Hepatocyte (in vitro differentiated cells): Measurements from ENCODE around the gene ITGA1. TPM values are rescaled to one million over a fixed set of nuclear protein-coding genes. Genes with fewer than 3 reads are reported as not detected.

Source experiments
- DNase-seq: peaks from one replicate; pipeline ENCODE4 v3.0.0-alpha.2; 2016; ENCODE audit warnings: low spot score
- H2AFZ ChIP-seq: fragments of 200-600 bp; sonication (generic); 2 replicates; pipeline ENCODE4 v1.6.0; 2016; ENCODE audit warnings: antibody characterized with exemption, mild to moderate bottlenecking
- H3K27ac ChIP-seq: fragments of 200-600 bp; sonication (generic); 2 replicates; pipeline ENCODE4 v1.5.1; 2016; ENCODE audit warnings: mild to moderate bottlenecking
- H3K27me3 ChIP-seq: fragments of 200-600 bp; sonication (generic); 2 replicates; pipeline ENCODE4 v1.6.1; 2016
- H3K36me3 ChIP-seq: fragments of 200-600 bp; sonication (generic); replicated peaks from 2 replicates; pipeline ENCODE4 v1.5.1; 2016; ENCODE audit warnings: low read depth; ENCODE audit not compliant: insufficient read depth
- H3K4me1 ChIP-seq: fragments of 200-600 bp; sonication (generic); 2 replicates; pipeline ENCODE4 v1.5.1; 2016; ENCODE audit warnings: mild to moderate bottlenecking, moderate library complexity; ENCODE audit not compliant: insufficient read depth
- H3K4me2 ChIP-seq: fragments of 200-600 bp; sonication (generic); 2 replicates; pipeline ENCODE4 v1.6.0; 2016
- H3K4me3 ChIP-seq: fragments of 200-600 bp; sonication (generic); 2 replicates; pipeline ENCODE4 v1.5.1; 2016; ENCODE audit warnings: mild to moderate bottlenecking
- H3K79me2 ChIP-seq: fragments of 200-600 bp; sonication (generic); 2 replicates; pipeline ENCODE4 v1.6.0; 2017; ENCODE audit warnings: mild to moderate bottlenecking
- H3K9me2 ChIP-seq: fragments of 200-600 bp; sonication (generic); replicated peaks from 2 replicates; pipeline ENCODE4 v1.6.0; 2017; ENCODE audit warnings: mild to moderate bottlenecking; ENCODE audit not compliant: insufficient read depth
- H3K9me3 ChIP-seq: fragments of 200-600 bp; sonication (generic); 2 replicates; pipeline ENCODE4 v1.5.1; 2016; ENCODE audit warnings: low read depth, mild to moderate bottlenecking
- H4K20me1 ChIP-seq: fragments of 200-600 bp; sonication (generic); 2 replicates; pipeline ENCODE4 v1.6.0; 2016; ENCODE audit warnings: mild to moderate bottlenecking; ENCODE audit not compliant: insufficient read depth, poor library complexity, severe bottlenecking
- EZH2 ChIP-seq: fragments of 200-600 bp; sonication (generic); IDR thresholded peaks from 2 replicates; pipeline ENCODE4 v1.6.1; 2016; ENCODE audit warnings: antibody characterized with exemption, mild to moderate bottlenecking, borderline replicate concordance
- EZH2phosphoT487 ChIP-seq: fragments of 200-600 bp; sonication (generic); IDR thresholded peaks from one replicate; pipeline ENCODE4 v1.6.1; 2018; ENCODE audit warnings: antibody characterized with exemption, mild to moderate bottlenecking, low read depth, moderate library complexity; ENCODE audit not compliant: unreplicated experiment, severe bottlenecking
- WGBS: methylation state at CpG from one replicate; pipeline ENCODE4 v1.1.6; 2016; ENCODE audit warnings: low lambda C conversion rate; ENCODE audit errors: missing lambda C conversion rate; 5-methylcytosine and 5-hydroxymethylcytosine counted together
- polyA plus RNA-seq: library from polyadenylated mRNA; unstranded; fragments of >200 nt; fragmentation: Nextera tagmentation; extraction: Ambion mirVana; gene quantifications from 2 replicates; pipeline ENCODE4 v1.2.1, GENCODE V29; 2016
- total RNA-seq: library from RNA; depleted of rRNA; stranded (reverse); fragments of >200 nt; gene quantifications from 2 replicates; pipeline ENCODE4 v1.2.3, GENCODE V29; 2014
- TF ChIP-seq, protein P1 (sequence below): fragments of 200-600 bp; sonication (generic); IDR thresholded peaks from 2 replicates; pipeline ENCODE4 v1.5.1; 2016; ENCODE audit warnings: antibody characterized with exemption, mild to moderate bottlenecking; ENCODE audit not compliant: poor library complexity

ITGA1 gene
- total and polyA plus RNA-seq, 2 experiments from 2014 or later: 15.0 to 40.3 TPM

DNA sequence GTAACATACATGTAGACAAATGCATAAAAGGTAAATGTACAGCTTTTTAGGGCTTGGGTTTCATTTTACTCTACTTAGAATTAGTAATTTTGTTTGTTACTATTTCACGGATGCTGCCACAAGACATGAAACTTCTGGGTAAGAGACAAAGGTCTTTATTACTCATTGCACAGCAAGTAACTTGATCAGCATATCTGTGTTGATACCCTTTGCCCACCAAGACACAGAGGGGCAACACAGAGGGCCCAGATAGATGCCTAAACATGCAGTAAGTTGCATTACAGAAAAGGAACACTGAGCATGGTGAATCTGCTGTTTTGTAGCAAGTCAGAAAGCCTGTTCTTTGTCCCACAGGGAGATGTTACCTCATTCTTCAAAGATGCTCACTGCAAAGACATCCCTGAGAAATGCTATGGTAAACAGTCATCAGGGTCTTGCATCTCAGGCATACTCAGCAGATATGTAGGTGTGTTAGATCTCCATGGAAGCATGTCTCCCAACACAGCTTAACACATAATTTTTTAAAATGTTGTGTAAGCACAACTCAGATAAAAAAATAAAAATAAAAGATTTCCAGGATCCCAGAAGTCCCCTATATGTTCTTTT is 211.7 kb downstream of the ITGA1 start:
- no peak overlapping the region for H3K27ac ChIP-seq
- no peaks in the 10 kb centered on the region for H3K27me3 ChIP-seq
- H3K36me3 ChIP-seq: no peaks in the 10 kb centered on the region
- no peaks in the 10 kb centered on the region for H3K9me2 ChIP-seq
- DNase-seq: no peak
- H4K20me1 ChIP-seq: no peaks in the 10 kb centered on the region
- 93% methylated on average over 1 of the region's 1 CpG for WGBS
- no peak for TF ChIP-seq EZH2phosphoT487
- no peak for TF ChIP-seq EZH2
- TF ChIP-seq, protein P1, sequence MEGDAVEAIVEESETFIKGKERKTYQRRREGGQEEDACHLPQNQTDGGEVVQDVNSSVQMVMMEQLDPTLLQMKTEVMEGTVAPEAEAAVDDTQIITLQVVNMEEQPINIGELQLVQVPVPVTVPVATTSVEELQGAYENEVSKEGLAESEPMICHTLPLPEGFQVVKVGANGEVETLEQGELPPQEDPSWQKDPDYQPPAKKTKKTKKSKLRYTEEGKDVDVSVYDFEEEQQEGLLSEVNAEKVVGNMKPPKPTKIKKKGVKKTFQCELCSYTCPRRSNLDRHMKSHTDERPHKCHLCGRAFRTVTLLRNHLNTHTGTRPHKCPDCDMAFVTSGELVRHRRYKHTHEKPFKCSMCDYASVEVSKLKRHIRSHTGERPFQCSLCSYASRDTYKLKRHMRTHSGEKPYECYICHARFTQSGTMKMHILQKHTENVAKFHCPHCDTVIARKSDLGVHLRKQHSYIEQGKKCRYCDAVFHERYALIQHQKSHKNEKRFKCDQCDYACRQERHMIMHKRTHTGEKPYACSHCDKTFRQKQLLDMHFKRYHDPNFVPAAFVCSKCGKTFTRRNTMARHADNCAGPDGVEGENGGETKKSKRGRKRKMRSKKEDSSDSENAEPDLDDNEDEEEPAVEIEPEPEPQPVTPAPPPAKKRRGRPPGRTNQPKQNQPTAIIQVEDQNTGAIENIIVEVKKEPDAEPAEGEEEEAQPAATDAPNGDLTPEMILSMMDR: no peak
- no peak overlapping the region for H2AFZ ChIP-seq
- H3K4me1 ChIP-seq: no peaks in the 10 kb centered on the region
- peaks cover 5% of the 10 kb centered on the region for H3K79me2 ChIP-seq
- H3K4me2 ChIP-seq: no peak overlapping the region
- H3K4me3 ChIP-seq: no peak overlapping the region
- no peaks in the 10 kb centered on the region for H3K9me3 ChIP-seq

- Histone ChIP-seq H3K4me2 (no peak overlapping the region), H3K27ac (no peak overlapping the region), H3K9me2 (no peaks in the 10 kb centered on the region), H3K4me1 (no peaks in the 10 kb centered on the region), H3K79me2 (peaks cover 5% of the 10 kb centered on the region), H2AFZ (no peak overlapping the region), H4K20me1 (no peaks in the 10 kb centered on the region), H3K4me3 (no peak overlapping the region), H3K36me3 (no peaks in the 10 kb centered on the region), H3K27me3 (no peaks in the 10 kb centered on the region), H3K9me3 (no peaks in the 10 kb centered on the region)
- no peak for DNase-seq
- WGBS: 93% methylated on average over 4 of the region's 4 CpGs
- TF ChIP-seq EZH2 (no peak), EZH2phosphoT487 (no peak)
- TF ChIP-seq, protein P1: no peak
Measured at GRCh38 chr5:53001541-53001940, 213.8 kb downstream of the ITGA1 start.

- H3K79me2 ChIP-seq: peaks cover 5% of the 10 kb centered on the region
- 67% methylated on average over 1 of the region's 1 CpG for WGBS
Measured at GRCh38 chr5:53002491-53002890, 214.8 kb downstream of the ITGA1 start.

More at GRCh38 chr5:53002491-53002890, 214.8 kb downstream of the ITGA1 start:
- H3K4me2 ChIP-seq: no peak overlapping the region
- H3K27ac ChIP-seq: no peak overlapping the region
- no peak overlapping the region for H3K4me3 ChIP-seq
- H3K9me3 ChIP-seq: no peaks in the 10 kb centered on the region
- TF ChIP-seq, protein P1: no peak
- no peak for TF ChIP-seq EZH2
- no peak for TF ChIP-seq EZH2phosphoT487
- H2AFZ ChIP-seq: no peak overlapping the region
- no peak for DNase-seq
- no peaks in the 10 kb centered on the region for H3K4me1 ChIP-seq
- H3K9me2 ChIP-seq: no peaks in the 10 kb centered on the region
- no peaks in the 10 kb centered on the region for H3K27me3 ChIP-seq
- no peaks in the 10 kb centered on the region for H4K20me1 ChIP-seq
- H3K36me3 ChIP-seq: no peaks in the 10 kb centered on the region
